ENCODE results near the gene WDR59.
"Not testable (repeated sequence)": the region's sequence is repeated elsewhere in the genome, so short reads cannot be mapped to it uniquely, and the experiment has no call there.

WDR59 gene

GRCh38 chr16:74846714-74847113 is 138.2 kb downstream of the WDR59 start:
- Histone ChIP-seq H3K4me1 (peaks cover 15% of the 10 kb centered on the region), H3K27me3 (no peaks in the 10 kb centered on the region), H3K27ac (no peak overlapping the region), H3K4me3 (no peak overlapping the region), H3K9ac (no peak overlapping the region), H3K9me3 (peaks cover 9% of the 10 kb centered on the region), H3K36me3 (no peaks in the 10 kb centered on the region), H4K20me1 (no peaks in the 10 kb centered on the region), H3K4me2 (no peak overlapping the region)
- TF ChIP-seq Cebpa-rat (IDR thresholded peaks at IDR 0.05): no peak

DNA sequence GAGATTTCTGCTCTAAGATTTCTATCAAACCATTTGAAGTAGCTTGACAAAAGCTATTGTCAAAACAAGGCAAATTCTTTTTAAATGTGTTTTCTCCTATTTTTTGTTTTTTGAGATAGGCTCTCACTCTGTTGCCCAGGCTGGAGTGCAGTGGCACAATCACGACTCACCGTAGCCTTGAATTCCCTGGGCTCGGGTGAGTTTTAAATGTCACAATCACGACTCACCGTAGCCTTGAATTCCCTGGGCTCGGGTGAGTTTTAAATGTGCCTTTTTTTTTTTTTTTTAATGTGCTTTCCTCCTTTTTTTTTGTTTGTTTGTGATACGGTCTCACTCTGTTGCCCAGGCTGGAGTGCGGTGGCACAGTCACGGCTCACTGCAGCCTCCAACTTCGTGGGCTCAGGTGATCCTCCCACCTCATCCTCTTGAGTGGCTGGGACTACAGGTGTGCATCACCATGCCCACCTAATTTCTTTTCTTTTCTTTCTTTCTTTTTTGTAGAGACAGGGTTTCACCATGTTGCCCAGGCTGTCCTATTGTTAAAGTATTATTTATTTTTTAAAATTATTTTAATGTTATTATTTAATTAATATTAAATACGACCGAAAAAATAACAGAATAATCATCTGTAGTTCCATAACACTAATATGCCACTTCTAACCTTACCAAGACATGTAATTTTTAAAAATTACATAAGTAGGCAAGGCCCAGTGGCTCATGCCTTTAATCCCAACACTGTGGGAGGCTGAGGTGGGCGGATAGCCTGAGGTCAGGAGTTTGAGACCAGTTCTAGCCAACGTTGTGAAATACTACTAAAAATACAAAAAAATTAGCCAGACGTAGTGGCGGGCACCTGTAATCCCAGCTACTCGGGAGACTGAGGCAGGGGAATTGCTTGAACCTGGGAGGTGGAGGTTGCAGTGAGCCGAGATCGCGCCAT is 140.6 kb downstream of the WDR59 start:
- Histone ChIP-seq H3K4me3 (no peak overlapping the region), H3K4me2 (no peak overlapping the region), H3K27me3 (no peaks in the 10 kb centered on the region), H3K9me3 (no peaks in the 10 kb centered on the region), H3K27ac (no peak overlapping the region), H3K36me3 (no peaks in the 10 kb centered on the region), H3K4me1 (peaks cover 16% of the 10 kb centered on the region), H4K20me1 (no peaks in the 10 kb centered on the region), H3K9ac (no peak overlapping the region)
- TF ChIP-seq Cebpa-rat (IDR thresholded peaks at IDR 0.05): no peak

DNA sequence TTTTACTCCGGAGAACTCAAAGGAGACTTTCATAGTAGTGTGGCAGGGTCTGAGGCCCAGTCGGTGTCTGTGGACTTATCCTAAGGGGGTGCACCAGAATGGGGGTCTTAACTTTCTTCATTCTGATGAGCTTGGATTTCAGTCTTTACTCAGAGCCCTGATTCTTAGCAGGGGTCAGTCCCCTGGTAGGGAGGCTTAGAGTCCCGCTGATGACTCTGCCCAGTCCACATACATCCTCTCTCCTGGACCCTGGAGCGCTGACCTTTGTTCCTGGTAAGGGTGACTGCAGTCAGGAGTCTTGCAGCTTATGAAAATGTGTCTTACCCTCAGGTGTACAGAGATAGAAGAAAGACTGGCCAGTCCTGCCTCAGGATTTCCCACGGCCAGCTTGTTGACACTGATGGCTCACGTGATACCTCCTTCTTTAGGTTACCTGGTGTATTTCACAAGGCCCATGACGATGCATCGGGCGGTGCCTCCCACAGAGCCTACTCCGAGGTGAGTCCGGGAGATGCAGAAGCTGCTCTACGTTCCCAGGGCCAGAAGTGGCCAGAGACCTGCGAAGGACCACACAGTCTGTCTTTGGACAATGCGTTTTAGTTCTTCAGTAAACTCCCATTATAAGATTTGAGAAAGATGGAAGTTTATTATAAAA is 141.4 kb downstream of the WDR59 start:
- H3K9me3 ChIP-seq, H3K27ac ChIP-seq, H3K36me3 ChIP-seq, H4K20me1 ChIP-seq, H3K9ac ChIP-seq, H3K27me3 ChIP-seq, H3K4me2 ChIP-seq, H3K4me3 ChIP-seq: not testable (repeated sequence)
- peaks cover 16% of the 10 kb centered on the region for H3K4me1 ChIP-seq

DNA sequence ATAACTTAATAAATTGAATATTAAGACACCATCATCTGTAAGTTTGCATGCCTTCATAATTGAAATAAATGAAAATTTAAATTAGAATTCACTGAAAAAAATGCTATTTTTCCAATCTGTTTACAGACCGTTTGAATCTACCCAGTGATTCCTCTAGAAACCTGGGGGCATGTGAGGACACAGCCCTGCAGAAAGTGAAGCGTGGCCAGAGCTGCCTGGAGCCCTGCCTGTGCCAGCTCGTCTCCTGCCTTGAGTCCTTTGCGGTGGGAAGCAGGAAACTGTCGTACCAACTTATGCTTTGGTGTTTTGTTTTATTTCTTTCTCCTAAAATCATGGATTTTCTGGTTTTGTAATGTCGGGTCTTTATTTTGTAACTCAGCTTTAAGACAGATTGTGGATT is 142.5 kb downstream of the WDR59 start:
- H3K4me2 ChIP-seq: peak overlapping the region; percentile 26
- no peak overlapping the region for H3K4me3 ChIP-seq

DNA sequence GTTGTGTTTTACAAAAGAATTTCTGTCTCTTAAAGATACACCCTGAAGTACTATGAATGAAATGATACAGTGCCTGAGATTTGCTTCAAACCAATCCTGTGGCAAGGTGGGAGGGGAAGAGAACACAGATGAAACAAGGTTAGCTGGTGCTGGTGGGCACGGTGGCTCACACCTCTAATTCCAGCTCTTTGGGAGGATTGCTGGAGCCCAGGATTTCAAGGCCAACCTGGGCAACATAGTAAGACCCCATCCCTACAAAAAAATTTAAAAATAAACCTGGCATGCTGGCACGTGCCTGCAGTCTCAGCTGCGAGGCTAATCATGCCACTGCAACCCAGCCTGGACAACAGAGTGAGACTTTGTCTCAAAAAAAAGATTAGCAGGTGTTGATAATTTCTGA is 143.0 kb downstream of the WDR59 start:
- Histone ChIP-seq H3K27ac (no peak overlapping the region), H3K9ac (no peak overlapping the region), H3K4me3 (no peak overlapping the region), H3K4me2 (0 out of 2 replicates have a peak overlapping the region, but pooled peaks have one; percentile 10), H3K27me3 (no peaks in the 10 kb centered on the region), H3K36me3 (no peaks in the 10 kb centered on the region), H4K20me1 (no peaks in the 10 kb centered on the region), H3K4me1 (peaks cover 16% of the 10 kb centered on the region), H3K9me3 (no peaks in the 10 kb centered on the region)
- no peak for TF ChIP-seq Cebpa-rat (IDR thresholded peaks at IDR 0.05)

More for the DNA sequence above, 142.5 kb downstream of the WDR59 start:
- Histone ChIP-seq H3K9me3 (no peaks in the 10 kb centered on the region), H3K9ac (no peak overlapping the region), H4K20me1 (no peaks in the 10 kb centered on the region), H3K36me3 (no peaks in the 10 kb centered on the region), H3K27ac (no peak overlapping the region), H3K27me3 (no peaks in the 10 kb centered on the region), H3K4me1 (peaks cover 16% of the 10 kb centered on the region)
- no peak for TF ChIP-seq Cebpa-rat (IDR thresholded peaks at IDR 0.05)

DNA sequence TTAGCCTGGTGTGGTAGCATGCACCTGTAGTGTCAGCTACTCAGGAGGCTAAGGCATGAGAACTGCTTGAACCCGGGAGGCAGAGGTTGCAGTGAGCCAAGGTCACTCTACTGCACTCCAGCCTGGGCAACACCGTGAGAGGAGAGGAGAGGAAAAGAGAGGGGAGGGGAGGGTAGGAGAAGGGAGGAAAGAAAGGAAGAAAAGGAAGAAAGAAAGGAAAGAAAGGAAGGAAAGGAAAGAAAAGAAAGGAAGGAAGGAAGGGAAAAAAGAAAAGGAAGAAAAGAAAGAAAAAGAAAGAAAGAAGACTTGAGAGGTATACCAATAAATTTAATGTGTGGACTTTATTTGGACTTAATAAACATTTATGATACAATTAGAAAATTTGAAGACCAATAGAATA is 143.5 kb downstream of the WDR59 start:
- Histone ChIP-seq H3K27ac (no peak overlapping the region), H3K4me3 (no peak overlapping the region), H4K20me1 (no peaks in the 10 kb centered on the region), H3K36me3 (no peaks in the 10 kb centered on the region), H3K4me1 (peaks cover 16% of the 10 kb centered on the region), H3K4me2 (no peak overlapping the region), H3K27me3 (no peaks in the 10 kb centered on the region), H3K9me3 (no peaks in the 10 kb centered on the region), H3K9ac (no peak overlapping the region)
- TF ChIP-seq Cebpa-rat (IDR thresholded peaks at IDR 0.05): no peak

DNA sequence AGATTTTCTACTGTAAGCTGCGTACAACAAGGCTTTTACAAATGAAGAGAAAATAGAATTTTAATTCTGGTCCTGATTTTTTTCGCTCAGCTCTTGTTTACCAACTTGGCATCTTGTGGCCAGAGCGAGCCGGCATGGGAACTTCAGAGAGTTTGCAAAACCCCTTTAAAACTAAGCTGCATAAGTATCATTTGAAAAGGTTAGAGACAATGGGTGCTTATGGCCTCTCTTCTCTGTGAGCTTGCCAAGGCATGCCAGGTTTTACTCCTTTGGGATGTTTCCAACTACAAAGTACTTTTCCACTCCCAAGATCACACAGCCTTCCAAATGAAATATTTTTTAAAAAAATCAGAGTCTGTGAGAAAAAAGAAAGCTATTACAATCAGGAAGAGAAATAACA is 147.9 kb downstream of the WDR59 start:
- no peak overlapping the region for H3K9ac ChIP-seq
- TF ChIP-seq Cebpa-rat (IDR thresholded peaks at IDR 0.05): no peak
- H3K4me1 ChIP-seq: peaks cover 4% of the 10 kb centered on the region
- H3K27ac ChIP-seq: no peak overlapping the region
- no peaks in the 10 kb centered on the region for H4K20me1 ChIP-seq
- no peaks in the 10 kb centered on the region for H3K27me3 ChIP-seq
- no peaks in the 10 kb centered on the region for H3K9me3 ChIP-seq
- H3K4me3 ChIP-seq: no peak overlapping the region
- H3K36me3 ChIP-seq: no peaks in the 10 kb centered on the region
- no peak overlapping the region for H3K4me2 ChIP-seq

- Histone ChIP-seq H3K4me3 (no peak overlapping the region), H3K27ac (no peak overlapping the region), H3K9ac (no peak overlapping the region), H4K20me1 (no peaks in the 10 kb centered on the region), H3K4me1 (no peaks in the 10 kb centered on the region), H3K4me2 (no peak overlapping the region), H3K27me3 (no peaks in the 10 kb centered on the region), H3K36me3 (no peaks in the 10 kb centered on the region), H3K9me3 (no peaks in the 10 kb centered on the region)
- TF ChIP-seq Cebpa-rat (IDR thresholded peaks at IDR 0.05): no peak
Measured at GRCh38 chr16:74836111-74836671, 148.7 kb downstream of the WDR59 start.

DNA sequence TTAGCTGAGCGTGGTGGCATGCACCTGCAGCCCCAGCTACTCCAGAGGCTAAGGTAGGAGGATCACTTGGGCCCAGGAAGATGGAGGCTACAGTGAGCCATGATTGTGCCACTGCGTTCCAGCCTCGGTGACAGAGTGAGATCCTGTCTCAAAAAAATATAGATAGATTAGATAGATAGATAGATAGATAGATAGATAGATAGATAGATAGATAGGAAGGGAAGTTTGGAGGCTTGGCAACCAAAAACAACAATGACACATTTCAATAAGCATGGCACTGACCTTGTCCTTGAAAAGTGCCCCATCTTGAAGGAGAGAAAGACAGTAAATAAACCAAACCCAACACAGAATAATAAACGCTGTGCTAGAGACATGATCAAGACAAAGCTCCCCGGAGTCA is 152.7 kb downstream of the WDR59 start:
- Histone ChIP-seq H3K4me1 (no peaks in the 10 kb centered on the region), H3K9ac (no peak overlapping the region), H3K27ac (no peak overlapping the region), H3K27me3 (no peaks in the 10 kb centered on the region), H3K36me3 (no peaks in the 10 kb centered on the region), H3K4me2 (no peak overlapping the region), H4K20me1 (no peaks in the 10 kb centered on the region), H3K9me3 (peaks cover 10% of the 10 kb centered on the region), H3K4me3 (no peak overlapping the region)
- TF ChIP-seq Cebpa-rat (IDR thresholded peaks at IDR 0.05): no peak

GRCh38 chr16:74831467-74831866 is 153.5 kb downstream of the WDR59 start:
- no peak overlapping the region for H3K9ac ChIP-seq
- no peaks in the 10 kb centered on the region for H3K27me3 ChIP-seq
- H3K4me1 ChIP-seq: no peaks in the 10 kb centered on the region
- no peak overlapping the region for H3K4me3 ChIP-seq
- no peaks in the 10 kb centered on the region for H4K20me1 ChIP-seq
- no peak overlapping the region for H3K4me2 ChIP-seq
- H3K9me3 ChIP-seq: peaks cover 12% of the 10 kb centered on the region
- no peaks in the 10 kb centered on the region for H3K36me3 ChIP-seq
- no peak overlapping the region for H3K27ac ChIP-seq
- no peak for TF ChIP-seq Cebpa-rat (IDR thresholded peaks at IDR 0.05)

Measured in BLaER1 (cell line).